ENCODE data around the gene NOTUM.
A peak's percentile ranks its signal among the peaks of the same experiment; 100 is the strongest.
"Not testable (repeated sequence)": the region's sequence is repeated elsewhere in the genome, so short reads cannot be mapped to it uniquely, and the experiment has no call there.

Gene NOTUM

GRCh38 chr17:81922566-81923301, 38.3 kb downstream of the NOTUM start:
- no peak for DNase-seq

DNA sequence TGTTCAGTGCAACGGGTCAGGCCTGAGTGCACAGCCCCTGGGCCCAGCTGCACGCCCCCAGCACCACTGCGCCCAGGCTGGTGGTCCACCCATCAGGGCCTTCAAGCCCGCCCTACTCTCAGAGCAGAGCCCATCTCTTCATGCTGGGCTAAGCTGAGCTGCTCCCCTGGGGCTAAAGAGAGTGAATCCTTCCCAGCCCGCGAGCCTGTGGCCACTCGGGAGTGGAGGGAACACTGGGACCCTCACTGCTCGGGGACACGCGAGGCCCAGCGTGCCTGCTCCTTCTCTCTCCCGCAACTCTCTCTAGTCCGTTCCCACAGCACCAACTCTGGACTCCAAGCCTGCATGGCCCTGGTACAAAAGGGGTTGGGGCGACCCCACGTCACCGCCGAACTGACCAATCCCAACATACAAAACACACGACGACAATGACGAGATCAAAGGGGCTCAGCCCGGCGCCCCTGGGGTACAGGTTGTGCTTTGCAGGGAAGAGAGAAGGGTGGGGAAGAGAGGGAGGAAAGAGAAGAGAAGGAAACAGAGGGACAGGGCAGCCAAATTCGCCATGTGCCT, 38.9 kb downstream of the NOTUM start:
- DNase-seq, result no peak

- no peak for DNase-seq
Observed at GRCh38 chr17:81921537-81921862, 39.5 kb downstream of the NOTUM start.

GRCh38 chr17:81920612-81921536, 40.1 kb downstream of the NOTUM start:
- no peak for DNase-seq

- no peak for DNase-seq
Observed at GRCh38 chr17:81918832-81919545, 42.0 kb downstream of the NOTUM start.

DNA sequence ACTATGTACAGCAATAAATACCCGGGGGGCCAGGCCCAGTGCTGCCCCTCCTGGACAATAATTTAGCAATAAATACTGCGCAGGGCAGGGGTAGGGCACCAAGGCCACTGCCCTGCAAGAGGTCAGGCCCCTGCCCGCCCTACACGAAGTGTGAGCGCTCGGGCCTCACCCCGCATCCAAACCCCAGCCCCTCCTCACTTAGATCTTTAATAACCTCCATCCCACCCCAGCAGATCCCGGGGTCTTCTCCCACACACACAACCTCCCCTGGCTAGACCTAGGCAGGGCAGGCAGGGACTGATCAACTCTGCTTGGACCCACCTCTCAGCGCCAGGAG, 42.7 kb downstream of the NOTUM start:
- not testable (repeated sequence) for DNase-seq

- DNase-seq, result peak; percentile 84
Observed at GRCh38 chr17:81917565-81918332, 43.2 kb downstream of the NOTUM start, which contains the start of gene SIRT7. Gene SIRT7 (minus strand): TSS chr17:81918176. CDS start chr17:81918131, 45 bp downstream.

DNA sequence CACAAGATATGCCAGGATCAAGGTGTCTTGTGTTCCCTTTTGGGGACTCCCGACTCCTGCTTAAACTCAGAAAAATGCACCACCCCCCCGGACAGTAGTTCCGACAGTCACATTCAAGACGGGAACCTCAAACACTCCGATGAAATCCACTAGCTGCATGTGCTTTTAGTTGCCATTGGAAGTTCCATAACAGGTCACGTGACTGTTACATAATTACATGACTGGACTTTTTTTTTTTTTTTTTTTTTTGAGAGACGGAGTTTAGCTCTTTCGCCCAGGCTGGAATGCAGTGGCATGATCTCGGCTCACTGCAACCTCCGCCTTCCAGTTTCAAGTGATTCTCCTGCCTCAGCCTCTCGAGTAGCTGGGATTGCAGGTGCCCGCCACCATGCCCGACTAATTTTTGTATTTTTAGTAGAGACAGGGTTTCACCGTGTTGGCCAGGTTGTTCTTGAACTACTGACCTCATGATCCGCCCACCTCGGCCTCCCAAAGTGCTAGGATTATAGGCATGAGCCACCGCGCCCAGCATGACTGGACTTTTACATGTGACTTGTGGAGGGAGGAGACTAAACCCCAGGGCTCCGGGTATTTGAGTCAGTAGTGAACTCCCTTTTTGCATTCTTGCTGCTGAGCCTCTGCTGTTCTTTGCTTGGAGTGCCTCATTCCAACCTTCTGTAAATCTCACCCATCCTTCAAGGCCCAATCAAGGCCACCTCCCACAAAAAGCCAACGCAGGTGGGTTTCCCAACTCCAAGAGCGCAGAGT, 44.6 kb downstream of the NOTUM start:
- DNase-seq, result no peak

- DNase-seq, result no peak
Observed at GRCh38 chr17:81915331-81915730, 45.7 kb downstream of the NOTUM start.

DNA sequence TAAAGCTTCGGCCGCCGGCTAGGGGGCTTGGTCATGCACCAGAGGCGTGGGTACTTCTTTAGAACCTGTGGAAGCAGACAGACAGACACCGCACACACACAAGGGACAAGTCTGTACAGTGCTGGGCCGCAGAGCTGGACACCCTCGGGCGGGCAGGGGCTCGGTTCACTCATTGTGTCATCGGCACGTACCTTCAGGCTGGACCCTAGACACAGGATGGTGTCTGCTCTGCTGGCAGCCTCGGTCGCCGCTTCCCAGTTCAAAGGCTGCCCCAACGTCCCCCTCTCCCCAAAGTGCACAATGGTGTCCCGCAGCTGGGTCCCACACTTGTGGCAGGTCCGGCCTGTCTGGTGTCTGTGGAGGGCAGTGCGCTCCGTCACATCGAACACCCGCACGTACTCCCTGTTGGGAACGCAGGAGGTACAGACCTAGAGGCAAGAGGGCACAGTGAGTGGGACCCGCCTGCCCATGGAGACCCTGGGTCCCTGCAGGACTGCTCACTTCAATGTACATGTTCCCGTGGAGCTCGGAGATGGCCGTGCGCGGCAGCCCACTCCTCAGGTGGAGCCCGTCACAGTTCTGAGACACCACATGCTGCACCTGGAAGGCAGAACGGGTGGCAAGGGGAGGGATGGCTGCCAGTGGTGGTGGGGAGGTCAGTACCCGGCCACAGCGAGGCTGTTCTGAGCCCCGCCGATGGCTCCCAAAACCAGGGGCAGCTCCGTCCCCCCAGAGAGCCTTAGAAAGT, 46.7 kb downstream of the NOTUM start:
- no peak for DNase-seq

DNA sequence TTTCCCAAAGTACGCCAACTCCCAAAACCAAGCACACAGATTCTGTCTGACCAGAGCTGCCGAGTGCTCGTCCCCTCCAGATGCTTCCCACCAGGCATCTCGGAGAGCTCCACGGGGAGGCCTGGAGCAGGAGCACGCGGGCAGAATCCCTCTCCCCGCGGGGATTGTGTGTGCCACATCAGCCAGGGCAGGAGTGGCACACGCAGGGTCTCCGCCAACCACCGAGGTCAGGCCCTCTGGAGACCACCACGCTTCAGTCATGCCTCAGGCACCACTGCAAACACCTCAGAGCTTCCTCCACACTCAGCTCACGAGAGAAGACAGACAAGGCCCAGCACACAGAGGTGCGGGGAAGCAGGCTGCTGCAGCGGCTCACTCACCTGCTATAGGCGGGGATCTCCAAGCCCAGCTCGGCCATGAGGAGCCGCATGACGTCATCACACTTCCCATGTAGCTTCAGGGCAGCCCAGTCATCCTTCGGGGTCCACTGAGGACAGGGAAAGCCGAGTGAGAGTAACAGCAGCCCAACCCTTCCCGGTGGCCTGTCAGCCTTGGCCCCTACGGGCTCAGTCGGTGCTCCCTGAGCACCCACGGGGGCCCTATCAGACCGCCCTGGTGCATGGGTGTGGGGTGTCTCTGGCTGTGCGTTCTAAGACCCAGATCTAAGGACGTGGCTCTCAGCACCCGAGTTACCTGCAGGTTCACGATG, 47.4 kb downstream of the NOTUM start:
- no peak for DNase-seq

DNA sequence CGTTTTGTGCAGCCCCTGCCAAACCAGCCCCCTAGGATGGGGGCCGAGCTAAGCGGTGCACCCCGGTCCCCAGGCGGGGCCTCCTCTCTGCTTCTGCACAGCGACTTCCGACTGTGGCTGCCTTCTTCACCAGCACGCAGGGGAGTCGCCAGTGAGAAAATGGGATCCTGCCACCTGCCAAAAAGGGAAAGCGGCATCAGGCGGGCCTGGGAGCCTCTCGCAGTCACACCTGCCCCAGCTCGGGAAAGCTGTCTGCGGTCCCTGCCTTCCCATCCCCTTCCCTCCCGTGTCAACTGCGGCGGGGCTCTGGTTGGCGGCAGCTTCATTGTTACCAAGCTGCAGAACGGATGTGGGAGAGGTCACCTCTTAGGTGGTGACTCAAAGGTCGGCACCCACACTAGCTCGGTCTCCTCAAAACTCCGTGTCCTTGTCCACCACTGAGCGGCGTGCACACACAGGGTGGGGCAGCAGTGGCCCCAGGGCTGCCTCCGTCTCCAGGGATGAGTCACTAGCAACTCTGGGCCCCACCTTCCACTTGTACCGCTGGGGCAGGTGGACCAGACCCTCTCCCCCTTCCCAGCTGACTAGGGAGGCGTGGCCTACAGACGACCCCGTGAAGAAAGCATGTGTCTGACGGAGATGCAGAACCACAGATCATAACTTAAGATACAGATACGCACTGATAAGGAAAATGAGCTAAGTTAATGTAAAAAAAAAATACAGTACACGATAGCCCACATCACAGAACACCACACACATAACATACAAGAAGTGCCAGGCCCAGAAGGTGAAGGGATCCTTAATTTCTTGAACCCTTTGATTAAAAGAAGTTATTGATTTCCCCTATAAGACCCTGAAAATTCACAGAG, 48.3 kb downstream of the NOTUM start:
- no peak for DNase-seq

- no peak for DNase-seq
Observed at GRCh38 chr17:81911969-81912368, 49.0 kb downstream of the NOTUM start.

DNA sequence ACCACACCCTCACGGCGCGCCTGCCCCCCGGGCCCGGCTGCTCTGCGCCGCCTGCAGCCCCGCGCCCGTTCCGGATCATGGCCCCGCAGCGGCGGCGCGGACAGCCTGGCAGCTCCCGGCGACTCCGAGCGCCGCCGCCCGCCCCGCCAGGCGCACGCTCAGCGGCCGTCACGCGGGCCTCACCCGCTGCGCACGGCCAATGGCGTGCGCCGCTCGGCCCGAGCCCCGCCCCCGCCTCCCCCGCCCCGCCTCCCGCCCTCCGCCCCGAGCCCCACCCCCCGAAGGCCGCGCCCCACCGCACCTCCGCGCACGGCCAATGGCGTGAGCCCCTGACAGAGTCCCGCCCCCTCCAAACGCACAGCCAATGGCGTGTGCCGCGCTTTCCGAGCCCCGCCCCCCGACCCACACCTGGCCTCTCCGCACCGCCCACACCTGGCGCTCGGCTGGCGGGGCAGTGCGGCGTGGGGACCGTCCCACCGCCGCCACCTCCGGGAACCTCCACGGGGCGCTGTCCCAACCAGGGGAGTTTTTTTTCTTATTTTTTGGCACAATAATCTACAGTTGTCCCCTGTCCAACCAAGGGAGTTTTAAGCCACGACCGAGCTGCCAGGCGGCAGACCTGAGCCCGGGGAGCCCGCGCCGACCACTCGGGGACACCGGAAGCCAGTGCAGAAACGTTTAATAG, 49.6 kb downstream of the NOTUM start, which contains the start of gene PCYT2:
PCYT2 (minus strand) TSS at position 123 of the 685 bp plus-strand sequence; CDS start at position 79, 44 bp downstream.
- peak; percentile 93 for DNase-seq

- peak; percentile 45 for DNase-seq
Observed at GRCh38 chr17:81910840-81911276, 50.1 kb downstream of the NOTUM start.

DNA sequence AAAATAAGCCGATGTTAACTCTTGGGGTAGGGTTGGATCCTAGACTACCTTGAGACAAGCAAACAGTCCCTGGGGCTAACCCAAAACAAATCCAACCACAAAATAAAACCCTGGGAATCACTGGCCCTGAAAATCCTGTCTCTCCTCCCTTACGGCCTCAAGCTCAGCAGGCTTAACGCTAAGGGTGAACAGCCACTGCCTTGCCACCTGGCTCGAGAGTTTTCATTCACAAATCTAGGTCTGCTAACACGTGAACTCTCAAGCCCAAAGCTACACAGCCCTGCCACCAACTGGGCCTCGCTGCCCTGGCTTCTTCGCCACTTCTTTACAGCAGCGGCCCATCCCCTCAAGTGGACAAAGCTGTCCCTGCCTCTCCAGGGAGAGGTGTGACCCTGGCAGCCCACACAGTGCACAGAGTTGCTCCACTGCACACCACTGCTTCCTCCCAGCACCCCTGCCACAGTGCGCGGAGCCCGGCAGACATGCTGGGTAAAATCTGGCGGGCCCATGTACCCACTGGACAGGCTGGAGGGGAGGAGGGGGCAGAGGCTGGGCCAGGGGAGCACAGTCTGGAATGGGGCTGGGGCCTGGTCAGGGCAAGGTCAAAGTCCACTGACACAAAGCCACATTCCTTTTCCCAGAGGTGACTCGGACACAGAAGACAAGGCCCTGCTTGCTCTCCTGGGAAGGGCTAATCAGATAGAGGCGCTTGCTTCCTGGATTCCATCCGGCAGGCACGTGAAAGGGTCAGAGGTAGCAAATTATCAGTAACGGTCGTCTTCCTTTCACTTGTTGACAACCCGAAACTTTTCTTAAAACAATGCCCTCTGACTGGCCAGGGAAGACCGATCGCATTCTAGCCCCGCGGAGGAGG, 50.8 kb downstream of the NOTUM start:
- DNase-seq, result no peak

DNA sequence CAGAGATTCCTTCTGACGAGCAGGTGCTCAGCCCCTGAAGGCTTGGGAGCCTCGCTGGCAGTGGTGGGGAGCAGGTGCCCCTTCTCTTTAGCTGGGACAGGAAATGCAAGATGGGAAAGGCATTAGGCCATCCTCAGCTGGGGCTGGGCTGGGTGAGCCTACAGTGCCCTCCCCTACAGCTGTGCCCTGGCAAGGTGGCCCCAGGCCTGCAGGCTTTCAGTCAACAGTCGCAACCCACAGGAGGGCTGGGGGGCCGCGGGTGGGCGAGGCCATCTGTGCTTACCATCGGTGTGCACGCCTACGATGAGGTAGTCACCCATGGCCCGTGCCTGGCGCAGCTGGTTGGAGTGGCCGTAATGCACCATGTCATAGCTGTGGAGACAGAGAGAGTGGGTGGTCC, 51.8 kb downstream of the NOTUM start:
- no peak for DNase-seq

Data from stimulated activated CD8-positive, alpha-beta memory T cell treated with anti-CD3 and anti-CD28 coated beads, Interleukin-4, amount 100 ng/mL, for 48 hours (primary cell).